Stimulated activated CD4-positive, alpha-beta T cell treated with anti-CD3 and anti-CD28 coated beads, Interleukin-15, amount 100 ng/mL, for 24 hours (primary cell): ENCODE data around the gene MAPK10.
"Not testable (repeated sequence)": the region's sequence is repeated elsewhere in the genome, so short reads cannot be mapped to it uniquely, and the experiment has no call there.

Source experiments
- DNase-seq: peaks from one replicate; pipeline ENCODE4 v3.0.0-alpha.2; 2020

MAPK10 gene

DNA sequence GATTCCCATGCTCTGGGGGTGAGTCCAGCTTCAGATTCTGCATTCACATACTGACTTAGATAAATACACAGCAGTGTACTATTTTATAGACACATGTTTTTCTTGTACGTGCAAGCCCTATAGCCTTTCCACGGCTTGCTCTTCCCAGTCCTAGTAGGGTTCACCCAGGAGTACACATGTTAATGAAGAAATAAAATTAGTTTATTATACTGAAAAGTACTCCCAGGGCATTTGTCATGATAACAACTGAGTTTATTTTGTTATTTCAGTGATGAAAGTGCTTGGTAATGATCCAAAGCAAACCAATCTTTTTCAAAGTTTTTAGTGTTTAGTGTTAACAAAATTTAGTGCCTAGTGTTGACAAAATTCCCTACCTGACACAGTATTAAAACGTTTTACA is 21.3 kb downstream of the MAPK10 start:
- no peak for DNase-seq

GRCh38 chr4:86334020-86334750 is 25.7 kb downstream of the MAPK10 start:
- no peak for DNase-seq

GRCh38 chr4:86333236-86333635 is 26.6 kb downstream of the MAPK10 start:
- no peak for DNase-seq

GRCh38 chr4:86330961-86331742 is 28.7 kb downstream of the MAPK10 start:
- no peak for DNase-seq

DNA sequence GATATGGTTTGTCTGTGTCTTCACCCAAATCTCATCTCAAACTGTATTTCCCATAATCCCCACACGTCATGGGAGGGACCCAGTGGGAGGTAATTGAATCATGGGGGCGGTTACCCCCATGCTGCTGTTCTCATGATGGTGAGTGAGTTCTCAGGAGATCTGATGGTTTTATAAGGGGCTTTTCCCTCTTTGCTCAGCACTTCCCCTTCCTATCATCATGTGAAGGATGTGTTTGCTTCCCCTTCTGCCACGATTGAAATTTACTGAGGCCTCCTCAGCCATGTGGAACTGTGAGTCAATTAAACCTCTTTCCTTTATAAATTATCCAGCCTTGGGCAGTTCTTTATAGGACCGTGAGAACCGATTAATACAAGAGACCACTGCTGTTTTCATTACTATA is 29.4 kb downstream of the MAPK10 start:
- not testable (repeated sequence) for DNase-seq

- DNase-seq: no peak
These were observed 30.4 kb downstream of the MAPK10 start for GRCh38 chr4:86329431-86329830.

- DNase-seq: no peak
These were observed 33.5 kb downstream of the MAPK10 start for GRCh38 chr4:86326400-86326799.

DNA sequence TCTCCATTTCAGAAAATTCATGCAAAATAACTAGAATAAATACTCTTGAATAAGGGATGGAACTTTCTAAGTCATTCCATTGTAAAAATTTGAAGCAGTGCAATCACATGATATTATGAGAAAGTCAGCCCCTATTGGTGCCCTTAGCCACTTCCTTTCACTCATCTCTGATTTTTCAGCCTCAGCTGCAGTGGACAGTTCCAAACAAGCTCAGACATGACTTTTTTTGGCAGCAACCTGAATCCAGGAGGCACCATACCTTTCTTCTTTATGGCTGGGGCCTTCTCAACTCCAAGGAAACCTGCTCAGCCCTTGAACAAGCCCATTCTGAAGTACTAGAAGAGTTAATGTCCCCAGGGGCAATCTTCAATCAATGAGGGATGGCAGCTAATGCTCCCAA is 40.5 kb downstream of the MAPK10 start:
- DNase-seq: no peak

DNA sequence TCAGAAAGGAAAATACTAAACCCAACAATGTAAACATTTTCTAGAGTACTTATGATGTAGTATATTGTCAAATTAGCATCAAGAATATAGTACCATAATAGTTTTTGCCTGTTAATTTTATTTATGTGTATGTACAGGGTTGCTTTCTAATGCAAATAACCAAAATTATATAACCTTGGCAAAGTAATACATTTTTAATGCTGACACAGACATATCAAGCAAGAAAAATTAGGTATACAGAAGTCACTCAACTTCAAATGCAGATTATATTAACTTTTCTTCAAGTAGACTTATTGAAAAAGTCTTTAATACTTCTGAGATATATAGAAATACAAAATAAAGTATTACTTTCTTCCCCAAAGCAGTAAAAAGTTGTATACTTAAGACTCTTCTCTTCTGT is 44.3 kb downstream of the MAPK10 start:
- no peak for DNase-seq

DNA sequence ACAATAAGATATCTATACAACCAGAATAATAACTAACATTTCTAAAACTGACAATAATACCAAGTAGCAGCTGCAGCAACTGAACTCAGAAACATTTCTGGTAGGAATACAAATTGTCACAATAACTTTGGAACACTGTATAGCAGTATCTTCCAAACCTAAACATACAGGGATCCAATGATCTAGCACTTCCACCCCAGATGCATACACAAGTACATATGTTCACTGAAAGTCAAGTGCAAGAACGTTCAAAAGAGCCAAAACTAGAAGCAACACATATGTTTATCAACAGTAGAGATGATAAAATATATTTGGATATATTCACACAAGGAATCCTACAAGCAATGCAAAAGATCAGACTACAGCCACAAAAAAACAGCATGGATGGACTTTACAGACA is 46.2 kb downstream of the MAPK10 start:
- no peak for DNase-seq

GRCh38 chr4:86307432-86307831 is 52.4 kb downstream of the MAPK10 start:
- no peak for DNase-seq

- DNase-seq: no peak
These were observed 53.0 kb downstream of the MAPK10 start for GRCh38 chr4:86306816-86307215.

DNA sequence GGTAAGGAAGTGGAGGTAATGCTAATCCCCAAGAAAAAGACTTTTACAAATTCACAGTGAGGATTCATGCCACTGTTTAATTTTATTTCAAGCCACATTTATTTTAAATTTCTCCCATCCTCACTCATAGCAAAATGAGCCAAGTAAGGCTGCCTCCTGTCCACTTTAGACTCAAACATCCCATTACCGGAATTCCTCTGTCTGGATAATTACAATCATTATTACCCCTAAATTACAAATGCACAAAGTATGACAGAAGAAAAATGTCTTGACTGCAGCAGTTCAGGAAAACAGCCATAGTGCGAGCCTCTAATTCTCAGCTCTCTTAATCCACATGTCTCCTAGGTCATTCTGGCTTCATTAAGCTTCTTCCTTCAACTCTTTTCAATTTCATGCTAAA is 57.0 kb downstream of the MAPK10 start:
- no peak for DNase-seq

GRCh38 chr4:86302251-86302650 is 57.6 kb downstream of the MAPK10 start:
- no peak for DNase-seq

DNA sequence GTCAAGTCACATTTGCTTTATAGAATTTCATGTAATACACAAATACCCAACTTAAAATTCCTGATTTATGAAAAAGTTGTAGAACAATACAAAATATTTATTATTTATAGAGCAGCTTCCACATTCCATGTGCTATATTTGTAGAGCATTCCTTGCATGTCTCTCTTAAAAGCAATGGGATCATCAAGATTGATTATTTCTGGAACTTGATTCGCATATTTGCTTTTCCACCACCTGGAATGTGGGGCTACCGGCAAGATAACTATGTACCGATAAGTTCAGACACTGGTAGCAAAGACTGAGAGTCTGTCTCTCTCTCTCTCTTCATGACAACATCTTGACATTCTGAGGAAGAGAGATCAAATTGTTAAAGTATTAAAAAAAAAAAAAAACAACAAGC is 59.3 kb downstream of the MAPK10 start:
- DNase-seq: no peak

GRCh38 chr4:86296865-86297264 is 63.0 kb downstream of the MAPK10 start:
- DNase-seq: no peak

DNA sequence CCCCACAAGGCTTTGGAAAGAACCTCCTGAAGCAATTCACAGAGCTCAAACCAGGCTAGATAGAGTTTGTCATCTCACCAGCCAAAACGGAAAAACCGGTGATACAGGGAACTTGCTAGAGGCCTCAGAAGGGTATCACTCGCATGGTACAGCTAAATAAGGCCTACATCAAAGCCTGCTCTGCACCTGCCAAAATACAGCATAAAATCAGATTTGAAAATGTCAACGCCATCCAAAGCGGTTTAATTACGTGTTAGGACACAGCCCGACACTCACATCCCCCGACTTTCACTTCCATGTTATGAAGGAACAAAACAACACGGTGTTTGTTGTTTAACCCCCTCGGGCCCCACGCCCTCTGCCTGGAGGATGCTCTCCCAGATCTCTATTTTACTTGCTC is 65.0 kb downstream of the MAPK10 start:
- DNase-seq: no peak

DNA sequence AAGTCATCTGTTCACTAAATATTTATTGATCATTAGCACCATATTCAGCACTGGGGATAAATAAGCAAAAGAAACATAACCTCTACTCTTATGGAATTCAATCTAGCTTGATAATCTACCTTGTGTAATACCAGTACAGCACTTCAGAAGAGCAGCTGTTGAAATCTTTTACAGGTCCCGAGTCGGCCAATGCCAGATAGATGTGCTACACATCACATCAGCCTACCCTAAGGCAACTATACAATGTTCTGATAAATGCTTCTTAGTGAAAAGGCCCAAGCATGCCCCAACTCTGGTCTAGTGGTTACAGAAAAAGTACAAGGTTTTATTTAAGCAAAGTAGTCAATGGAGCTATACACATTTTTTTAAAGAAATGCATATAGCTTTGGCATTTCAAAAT is 68.7 kb downstream of the MAPK10 start:
- DNase-seq: no peak

DNA sequence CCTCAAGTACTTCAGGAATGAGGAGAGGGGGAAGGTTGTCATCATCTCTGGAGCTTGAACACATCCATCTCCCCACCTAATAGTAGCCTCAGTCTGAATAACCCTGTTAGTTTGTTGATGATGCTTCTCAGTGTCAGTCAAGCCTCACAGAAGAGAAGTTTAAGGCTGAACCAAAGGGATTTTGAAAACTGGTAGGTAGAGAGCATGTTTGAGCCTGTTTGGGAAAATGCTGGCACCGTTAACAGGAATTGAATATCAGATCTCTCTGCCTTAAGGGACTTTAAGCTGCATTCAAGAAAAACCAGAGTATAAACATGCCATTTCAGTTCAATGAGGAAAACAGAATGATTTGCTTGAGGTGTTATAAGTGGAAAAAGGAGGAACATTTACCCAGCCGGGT is 73.1 kb downstream of the MAPK10 start:
- DNase-seq: no peak

GRCh38 chr4:86283371-86283770 is 76.5 kb downstream of the MAPK10 start:
- no peak for DNase-seq

GRCh38 chr4:86280246-86280645 is 79.6 kb downstream of the MAPK10 start:
- no peak for DNase-seq

- DNase-seq: no peak
These were observed 80.4 kb downstream of the MAPK10 start for GRCh38 chr4:86279293-86279960.

DNA sequence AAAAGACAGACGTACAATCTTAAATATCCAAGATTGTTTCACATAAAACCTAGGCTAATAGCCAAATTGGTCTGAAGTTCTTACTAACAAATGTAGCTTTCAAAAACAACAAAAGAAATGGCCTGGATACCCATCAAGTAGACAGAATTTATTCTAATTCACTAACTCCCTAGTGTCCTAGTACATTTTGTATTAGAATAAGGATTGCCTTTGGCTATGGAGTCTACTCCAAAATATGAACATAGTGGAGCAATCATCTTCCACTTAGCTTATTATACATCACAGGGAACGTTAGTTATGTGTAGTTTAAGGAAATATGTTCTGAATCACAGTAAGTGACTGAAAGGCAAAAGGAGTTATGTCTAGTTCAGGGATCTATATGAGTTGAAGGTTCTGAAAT is 81.7 kb downstream of the MAPK10 start:
- no peak for DNase-seq

DNA sequence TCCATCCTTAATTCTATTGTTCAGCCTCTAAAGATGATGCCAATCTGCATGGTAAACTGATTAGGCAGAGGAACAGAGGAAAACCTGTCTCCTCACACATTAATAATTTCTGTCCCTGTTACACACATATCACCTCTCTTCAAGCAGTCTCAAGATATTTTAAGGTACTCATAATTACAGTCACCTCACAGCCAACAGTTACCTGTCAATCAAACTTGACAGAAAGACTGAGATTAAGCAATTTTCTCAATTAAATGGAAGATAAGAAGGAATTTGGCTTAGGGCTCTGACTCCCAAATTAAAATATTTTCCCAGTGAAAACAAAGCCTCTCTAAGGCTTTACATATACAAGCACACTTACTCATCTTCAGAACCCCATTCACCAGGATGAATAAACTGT is 85.2 kb downstream of the MAPK10 start:
- DNase-seq: no peak
